ENCODE results near the gene LY86.

LY86 gene

GRCh38 chr6:6678185-6678671 lies 89.7 kb downstream of the LY86 start:
- in situ Hi-C loops (cut with HindIII; ENCODE audit: low sequenced_read_pairs): no loop called here

DNA sequence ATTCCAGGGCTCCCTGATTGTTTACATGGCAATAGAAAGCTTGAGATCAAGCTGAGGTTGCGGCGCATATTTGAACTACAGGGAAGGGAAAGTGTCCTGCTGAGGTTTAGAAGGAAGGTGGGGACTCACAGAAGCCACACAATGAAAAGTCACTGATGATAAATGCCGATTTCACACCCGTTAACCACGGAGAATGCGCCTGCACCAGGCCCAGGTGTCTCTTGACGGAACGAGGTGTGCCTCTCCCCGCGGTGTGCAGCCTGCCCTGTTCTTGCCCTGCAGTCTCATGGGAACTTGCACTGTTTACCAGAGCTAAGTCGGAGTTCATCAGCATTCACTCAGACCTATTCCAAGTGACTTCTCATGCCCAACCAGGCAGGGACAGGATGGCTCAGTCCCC lies 90.3 kb downstream of the LY86 start:
- in situ Hi-C loops (cut with HindIII; ENCODE audit: low sequenced_read_pairs): no loop called here

- in situ Hi-C loops (cut with HindIII; ENCODE audit: low sequenced_read_pairs): no loop called here
Measured at GRCh38 chr6:6679633-6680032, 91.1 kb downstream of the LY86 start.

DNA sequence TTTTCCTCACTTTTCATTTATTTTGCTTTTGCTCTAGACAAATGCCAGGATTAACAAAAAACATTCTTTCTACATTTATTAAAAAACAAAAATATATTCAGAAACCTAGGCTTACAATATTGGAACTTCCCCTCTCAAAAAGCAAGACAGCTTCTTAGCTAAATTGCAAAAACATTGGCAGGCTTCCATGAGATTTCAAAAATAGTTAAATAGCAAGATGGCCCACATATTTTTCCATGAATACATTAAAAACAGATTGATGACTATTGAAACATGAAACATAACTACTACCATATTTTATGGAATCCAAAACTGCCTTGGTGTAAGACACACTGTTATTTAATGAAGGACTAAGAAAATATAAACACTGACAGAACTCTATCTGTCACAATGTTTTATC lies 92.0 kb downstream of the LY86 start:
- in situ Hi-C loops (cut with HindIII; ENCODE audit: low sequenced_read_pairs): no loop called here

DNA sequence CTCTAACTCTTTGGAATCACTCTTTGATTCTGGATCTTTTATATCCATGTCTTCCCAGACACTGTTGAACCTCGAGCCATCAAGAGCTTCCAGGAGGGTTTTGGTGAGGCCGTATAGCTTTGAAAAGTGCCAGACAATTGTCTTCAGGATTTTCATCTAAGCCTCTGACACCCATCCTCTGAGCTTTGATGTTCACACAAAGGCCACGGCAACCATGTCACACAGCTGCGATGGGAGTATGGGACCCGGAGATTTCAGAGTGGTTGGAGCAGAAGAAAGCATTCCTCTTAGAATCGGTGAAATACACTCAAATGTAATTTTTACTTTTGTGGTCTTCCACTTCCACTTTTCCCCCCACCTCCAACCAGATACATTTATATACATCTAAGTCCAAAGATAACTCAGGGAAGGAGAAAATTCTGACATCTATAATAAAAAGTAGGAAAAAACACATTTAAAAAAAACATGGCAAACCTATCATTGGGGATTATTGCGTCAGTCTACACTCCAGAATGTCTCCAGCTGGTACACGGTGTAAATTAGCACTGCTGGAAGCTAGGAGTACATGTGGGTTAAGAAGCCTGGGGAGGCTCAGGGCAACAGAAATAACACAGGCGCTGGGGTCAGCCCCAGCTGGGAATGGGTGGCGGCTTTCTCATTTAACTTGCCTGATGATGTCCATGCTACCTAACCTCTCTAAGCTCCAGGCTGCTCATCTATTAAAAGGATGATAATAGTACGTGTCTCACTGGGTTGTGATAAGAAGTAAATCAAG lies 92.7 kb downstream of the LY86 start:
- in situ Hi-C loops (cut with HindIII; ENCODE audit: low sequenced_read_pairs): no loop called here

DNA sequence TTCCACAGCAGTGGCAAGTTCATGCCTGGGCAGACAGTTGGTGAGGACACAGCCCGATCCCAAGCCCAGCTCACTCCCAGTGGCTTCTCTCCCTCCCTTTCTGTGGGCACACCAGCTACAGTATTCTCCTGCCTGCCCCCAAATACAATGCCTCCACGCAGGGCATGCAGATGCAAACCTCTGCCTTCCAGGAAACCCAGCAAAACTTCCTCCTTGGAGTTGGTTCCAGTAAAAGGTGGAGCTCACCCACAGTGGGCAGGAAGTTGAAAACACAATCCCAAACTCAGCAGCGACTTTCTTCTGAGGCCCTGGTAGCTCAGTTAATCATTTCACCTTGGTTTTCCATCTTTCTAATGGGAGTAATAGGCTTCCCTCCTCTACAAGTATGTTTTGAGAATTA lies 93.7 kb downstream of the LY86 start:
- in situ Hi-C loops (cut with HindIII; ENCODE audit: low sequenced_read_pairs): no loop called here

DNA sequence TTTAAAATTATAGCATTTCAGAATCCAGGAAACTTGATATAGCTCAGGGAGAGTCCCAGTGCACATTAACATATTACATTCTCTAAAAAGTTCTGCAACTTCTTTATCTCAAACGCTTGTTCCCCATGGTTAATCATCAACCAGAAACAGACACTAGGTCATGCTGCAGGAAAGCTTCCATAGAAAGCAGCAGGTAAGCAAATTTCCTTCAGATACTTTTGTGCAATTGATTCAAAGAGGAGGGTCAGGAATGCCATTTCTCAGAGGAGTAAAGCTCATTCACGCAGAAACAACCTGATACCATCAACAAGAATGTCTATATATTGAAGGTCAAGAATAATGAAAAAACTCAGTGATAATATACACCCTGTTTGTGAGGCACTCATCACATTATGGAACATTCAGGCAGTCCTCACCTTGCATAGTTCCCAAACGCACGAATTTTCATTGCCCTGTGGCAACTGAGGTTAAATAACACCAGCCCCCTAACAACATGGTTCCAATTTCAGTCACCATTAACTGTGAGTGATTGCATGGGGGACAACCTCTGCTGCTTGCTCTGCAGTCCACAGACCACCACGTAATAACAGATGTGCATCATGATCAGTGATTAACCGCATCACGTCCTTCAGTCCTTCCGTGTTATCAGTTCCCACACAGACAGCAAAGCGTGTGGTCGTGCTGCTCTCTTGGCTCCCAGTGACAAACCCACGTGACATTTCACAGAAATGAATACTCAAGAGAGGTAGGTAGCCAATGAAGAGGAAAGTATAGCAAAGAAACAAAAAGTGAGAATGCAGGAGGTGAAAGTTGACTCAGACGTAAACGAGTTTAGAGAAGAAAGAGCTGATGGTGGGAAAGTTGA lies 95.7 kb downstream of the LY86 start:
- in situ Hi-C loops (cut with HindIII; ENCODE audit: low sequenced_read_pairs): no loop called here

DNA sequence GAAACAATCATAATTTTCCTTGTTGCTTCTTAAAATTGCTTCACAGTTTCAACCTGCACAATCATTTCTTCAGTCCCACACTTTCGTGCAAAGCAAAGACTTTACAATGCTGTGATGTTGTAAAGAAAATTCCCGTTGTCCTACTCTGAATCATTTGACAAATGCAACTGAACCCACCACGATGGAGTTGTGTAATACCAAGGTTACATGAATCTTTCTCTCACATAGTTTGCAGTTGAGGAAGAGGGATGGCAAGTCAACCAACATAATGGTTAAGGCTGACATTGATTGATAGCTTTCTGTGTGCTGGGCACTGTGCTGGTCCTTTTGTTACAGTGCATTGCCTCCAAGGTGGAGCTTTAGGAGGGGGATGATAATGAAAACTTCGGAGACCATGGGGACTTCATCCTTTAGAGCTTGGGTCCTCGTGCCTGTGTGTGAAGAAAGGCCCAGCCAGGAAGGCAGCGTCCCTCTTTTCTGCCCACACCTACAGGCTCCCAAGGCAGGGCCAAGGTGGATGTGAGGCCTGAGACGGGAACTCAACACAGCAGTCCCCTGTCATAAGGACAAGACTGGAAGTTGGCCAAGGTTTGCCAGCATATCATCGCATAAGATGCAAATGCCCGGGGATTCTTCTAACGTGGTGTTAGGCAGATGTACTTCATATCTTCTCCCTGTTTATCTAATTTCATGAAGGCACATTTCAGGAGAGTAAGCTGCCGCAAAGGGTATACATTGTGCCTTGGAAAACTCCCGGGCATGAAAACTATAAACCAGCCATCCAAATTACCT lies 96.9 kb downstream of the LY86 start:
- in situ Hi-C loops (cut with HindIII; ENCODE audit: low sequenced_read_pairs): no loop called here

DNA sequence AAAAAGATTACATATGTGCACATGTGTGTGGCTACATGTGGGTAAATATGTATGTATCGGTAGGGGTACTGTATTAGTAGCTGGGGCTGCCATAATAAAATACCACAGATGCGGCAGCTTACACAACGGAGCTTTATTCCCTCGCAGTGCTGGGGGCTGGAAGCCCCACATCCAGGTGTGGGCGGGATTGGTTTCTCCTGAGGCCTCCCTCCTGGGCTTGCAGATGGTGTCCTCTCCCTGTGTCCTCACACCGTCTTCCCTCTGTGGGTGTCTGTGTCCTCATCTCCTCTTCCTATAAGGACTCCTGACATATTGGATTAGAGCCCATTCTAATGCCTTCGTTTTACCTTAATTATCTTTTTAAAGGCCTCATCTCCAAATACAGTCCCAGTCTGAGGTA lies 97.7 kb downstream of the LY86 start:
- in situ Hi-C loops (cut with HindIII; ENCODE audit: low sequenced_read_pairs): no loop called here

GRCh38 chr6:6686748-6687601 lies 98.5 kb downstream of the LY86 start:
- in situ Hi-C loops (cut with HindIII; ENCODE audit: low sequenced_read_pairs): no loop called here

GRCh38 chr6:6688283-6688682 lies 99.8 kb downstream of the LY86 start:
- in situ Hi-C loops (cut with HindIII; ENCODE audit: low sequenced_read_pairs): no loop called here

DNA sequence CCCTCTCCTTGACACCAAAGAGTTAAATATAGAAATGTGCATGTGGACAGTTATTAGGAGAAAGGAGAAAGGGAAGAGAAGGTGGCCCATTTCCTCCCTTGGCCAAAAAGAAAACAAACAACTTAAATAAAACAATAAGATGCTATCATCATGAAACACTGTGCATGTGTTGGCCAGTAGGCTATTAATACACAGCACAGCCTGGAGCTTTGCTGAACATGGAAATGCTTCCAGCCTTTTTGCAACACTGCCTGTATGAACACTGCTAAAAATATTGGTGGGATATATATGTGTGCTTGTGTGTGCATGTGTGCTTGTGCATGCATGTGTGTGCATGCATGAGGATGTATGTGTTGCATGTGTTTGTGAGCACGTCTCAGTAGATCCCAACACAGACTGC lies 100.4 kb downstream of the LY86 start:
- in situ Hi-C loops (cut with HindIII; ENCODE audit: low sequenced_read_pairs): no loop called here

GRCh38 chr6:6689400-6690143 lies 101.1 kb downstream of the LY86 start:
- in situ Hi-C loops (cut with HindIII; ENCODE audit: low sequenced_read_pairs): no loop called here

- in situ Hi-C loops (cut with HindIII; ENCODE audit: low sequenced_read_pairs): no loop called here
Measured at GRCh38 chr6:6690144-6690483, 101.6 kb downstream of the LY86 start.

- in situ Hi-C loops (cut with HindIII; ENCODE audit: low sequenced_read_pairs): no loop called here
Measured at GRCh38 chr6:6694368-6694780, 105.9 kb downstream of the LY86 start.

DNA sequence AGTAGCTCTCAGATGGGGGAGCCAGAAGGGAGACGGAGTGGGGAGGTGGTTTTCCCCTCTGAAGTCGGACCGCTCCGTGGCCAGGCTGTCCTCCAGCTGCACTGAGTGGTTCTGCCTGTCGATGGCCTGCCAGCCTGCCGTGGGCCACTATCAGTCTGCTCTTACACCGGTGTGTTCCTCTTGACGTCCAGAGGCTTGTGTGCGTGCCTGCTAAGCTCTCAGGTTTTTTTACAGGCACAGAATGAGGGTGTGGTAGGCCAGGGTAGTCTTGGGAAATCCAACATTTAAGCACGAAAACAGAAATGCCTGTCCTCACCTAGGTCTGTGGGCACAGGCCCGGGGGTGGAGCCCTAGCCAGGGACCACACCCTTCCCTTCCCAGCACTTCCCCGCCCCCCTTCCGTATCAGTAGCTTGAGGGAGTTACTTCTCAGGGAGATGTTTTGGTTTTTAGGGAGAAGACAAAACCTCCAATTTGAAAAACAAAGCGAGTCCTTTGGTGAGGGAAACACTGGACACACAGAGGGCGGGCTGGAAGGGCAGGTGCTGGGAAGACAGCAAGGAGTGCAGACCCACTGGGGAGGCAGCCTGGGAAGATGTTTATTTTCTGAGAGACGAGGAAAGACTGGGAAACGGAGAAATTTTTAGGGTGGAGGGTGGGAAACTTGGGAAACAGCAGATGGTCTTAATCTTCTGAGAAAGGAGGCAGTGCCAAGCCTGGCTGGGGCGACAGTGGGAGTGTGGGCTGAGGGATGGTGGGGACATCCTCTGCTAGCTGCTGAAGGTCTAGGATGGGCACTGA lies 106.5 kb downstream of the LY86 start:
- in situ Hi-C loops (cut with HindIII; ENCODE audit: low sequenced_read_pairs): no loop called here

GRCh38 chr6:6695625-6696276 lies 107.2 kb downstream of the LY86 start:
- in situ Hi-C loops (cut with HindIII; ENCODE audit: low sequenced_read_pairs): no loop called here

DNA sequence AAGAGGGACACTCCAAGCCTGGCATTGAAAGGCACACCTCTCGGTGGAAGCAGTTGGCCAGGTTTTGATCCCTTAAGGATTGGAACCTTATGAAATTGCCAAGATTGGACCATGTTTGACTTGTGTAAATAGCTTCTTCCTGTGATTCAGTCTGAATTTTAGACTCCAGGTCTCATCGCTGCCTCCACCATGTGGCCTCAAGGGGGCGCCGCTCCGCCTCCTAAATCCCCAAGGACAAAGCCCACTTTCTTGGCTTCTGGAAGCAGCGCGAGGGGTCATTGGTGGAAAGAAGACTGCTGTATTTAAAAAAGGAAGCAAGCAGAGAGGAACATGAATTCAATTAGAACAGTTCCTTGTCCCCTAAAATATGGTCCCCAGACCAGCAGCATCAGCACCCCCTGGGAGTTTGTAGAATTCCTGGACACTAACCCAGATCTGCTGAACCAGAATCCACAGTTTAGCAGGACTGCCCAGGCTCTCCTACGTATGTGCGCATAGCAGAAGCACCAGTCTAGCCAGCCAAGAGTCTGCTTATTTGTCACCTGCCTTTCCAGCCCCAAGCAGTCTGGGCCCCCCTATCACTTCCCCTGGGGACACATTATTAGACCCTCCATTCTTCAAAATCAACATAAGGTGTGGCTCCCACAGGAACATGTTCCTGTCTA lies 108.5 kb downstream of the LY86 start:
- in situ Hi-C loops (cut with HindIII; ENCODE audit: low sequenced_read_pairs): no loop called here
